ENCODE measurements around the gene BMP8B.
"Not testable (repeated sequence)": the region's sequence is repeated elsewhere in the genome, so short reads cannot be mapped to it uniquely, and the experiment has no call there.

The BMP8B gene

DNA sequence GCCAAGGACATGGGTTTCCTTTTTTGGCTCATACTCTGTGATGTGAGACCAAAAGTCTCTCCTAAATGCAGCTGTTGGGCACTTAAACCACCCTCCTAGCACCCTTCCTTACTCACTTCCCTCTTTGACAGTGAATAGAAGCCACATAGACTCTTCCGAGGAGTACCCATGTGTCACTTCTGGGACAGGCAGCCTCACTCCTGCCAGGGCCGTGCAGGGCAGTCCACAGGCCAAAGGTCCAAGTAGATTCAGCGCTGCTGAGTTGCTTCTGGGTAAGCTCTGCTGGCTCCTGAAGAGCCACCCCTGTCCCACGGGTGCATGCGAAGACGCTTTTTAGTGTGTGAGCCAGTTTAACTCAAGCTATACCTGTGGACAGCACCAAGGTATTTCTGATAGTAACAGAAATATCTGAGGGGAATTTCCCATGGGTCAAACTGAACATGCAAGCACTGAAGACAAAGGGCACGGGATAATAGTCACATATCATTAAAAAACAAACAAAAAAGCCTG, 36.8 kb upstream of the BMP8B start:
- in situ Hi-C loops (cut with HindIII; ENCODE audit: low sequenced_read_pairs) = no loop called here
- DNase-seq (ENCODE audit: low read depth, low spot score) = no peak
- TF ChIP-seq, protein P1, sequence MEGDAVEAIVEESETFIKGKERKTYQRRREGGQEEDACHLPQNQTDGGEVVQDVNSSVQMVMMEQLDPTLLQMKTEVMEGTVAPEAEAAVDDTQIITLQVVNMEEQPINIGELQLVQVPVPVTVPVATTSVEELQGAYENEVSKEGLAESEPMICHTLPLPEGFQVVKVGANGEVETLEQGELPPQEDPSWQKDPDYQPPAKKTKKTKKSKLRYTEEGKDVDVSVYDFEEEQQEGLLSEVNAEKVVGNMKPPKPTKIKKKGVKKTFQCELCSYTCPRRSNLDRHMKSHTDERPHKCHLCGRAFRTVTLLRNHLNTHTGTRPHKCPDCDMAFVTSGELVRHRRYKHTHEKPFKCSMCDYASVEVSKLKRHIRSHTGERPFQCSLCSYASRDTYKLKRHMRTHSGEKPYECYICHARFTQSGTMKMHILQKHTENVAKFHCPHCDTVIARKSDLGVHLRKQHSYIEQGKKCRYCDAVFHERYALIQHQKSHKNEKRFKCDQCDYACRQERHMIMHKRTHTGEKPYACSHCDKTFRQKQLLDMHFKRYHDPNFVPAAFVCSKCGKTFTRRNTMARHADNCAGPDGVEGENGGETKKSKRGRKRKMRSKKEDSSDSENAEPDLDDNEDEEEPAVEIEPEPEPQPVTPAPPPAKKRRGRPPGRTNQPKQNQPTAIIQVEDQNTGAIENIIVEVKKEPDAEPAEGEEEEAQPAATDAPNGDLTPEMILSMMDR (IDR thresholded peaks at IDR 0.05; ENCODE audit: low read depth, low read length) = no peak
- no peak overlapping the region for H3K4me3 ChIP-seq (ENCODE audit: low read depth, low read length)

DNA sequence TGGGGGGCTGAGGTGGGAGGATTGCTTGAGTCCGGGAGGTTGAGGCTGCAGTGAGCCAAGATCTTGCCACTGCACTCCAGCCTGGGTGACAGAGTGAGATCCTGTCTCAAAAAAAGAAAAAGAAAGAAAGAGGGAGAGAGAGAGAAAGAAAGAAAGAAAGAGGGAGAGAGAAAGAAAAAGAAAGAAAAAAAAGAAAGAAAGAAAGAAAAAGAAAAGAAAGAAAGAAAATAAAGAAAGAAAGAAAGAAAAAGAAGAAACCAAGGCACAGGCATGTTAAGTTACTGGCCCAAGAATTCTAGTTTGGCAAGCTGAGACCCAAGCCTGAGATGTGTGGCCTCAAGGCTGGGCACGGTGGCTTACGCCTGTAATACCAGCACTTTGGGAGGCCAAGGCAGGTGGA, 34.8 kb upstream of the BMP8B start:
- in situ Hi-C loops (cut with HindIII; ENCODE audit: low sequenced_read_pairs); DNase-seq (ENCODE audit: low read depth, low spot score); H3K4me3 ChIP-seq (ENCODE audit: low read depth, low read length): not testable (repeated sequence)

DNA sequence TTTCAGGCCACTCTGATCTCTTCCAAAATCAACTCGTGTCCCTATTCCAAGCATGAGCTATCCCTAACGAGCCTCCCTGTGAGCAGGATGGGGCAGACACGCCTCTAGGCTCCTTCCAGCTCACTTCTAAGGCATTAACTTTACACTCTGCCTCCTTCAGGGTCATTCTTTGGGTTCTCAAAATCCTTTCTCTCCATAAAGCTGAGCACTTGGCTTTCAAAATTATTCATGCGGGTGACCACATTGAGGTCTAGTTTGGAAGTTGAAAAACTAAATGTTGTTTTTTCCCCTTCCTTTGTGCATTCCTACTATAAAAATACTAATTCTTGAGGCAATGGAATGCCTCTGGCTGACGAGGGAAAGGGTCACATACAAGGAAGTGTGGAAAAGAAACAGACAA, 33.5 kb upstream of the BMP8B start:
- in situ Hi-C loops (cut with HindIII; ENCODE audit: low sequenced_read_pairs) = no loop called here
- TF ChIP-seq, protein P1 (IDR thresholded peaks at IDR 0.05; ENCODE audit: low read depth, low read length) = no peak
- no peak overlapping the region for H3K4me3 ChIP-seq (ENCODE audit: low read depth, low read length)
- no peak for DNase-seq (ENCODE audit: low read depth, low spot score)

DNA sequence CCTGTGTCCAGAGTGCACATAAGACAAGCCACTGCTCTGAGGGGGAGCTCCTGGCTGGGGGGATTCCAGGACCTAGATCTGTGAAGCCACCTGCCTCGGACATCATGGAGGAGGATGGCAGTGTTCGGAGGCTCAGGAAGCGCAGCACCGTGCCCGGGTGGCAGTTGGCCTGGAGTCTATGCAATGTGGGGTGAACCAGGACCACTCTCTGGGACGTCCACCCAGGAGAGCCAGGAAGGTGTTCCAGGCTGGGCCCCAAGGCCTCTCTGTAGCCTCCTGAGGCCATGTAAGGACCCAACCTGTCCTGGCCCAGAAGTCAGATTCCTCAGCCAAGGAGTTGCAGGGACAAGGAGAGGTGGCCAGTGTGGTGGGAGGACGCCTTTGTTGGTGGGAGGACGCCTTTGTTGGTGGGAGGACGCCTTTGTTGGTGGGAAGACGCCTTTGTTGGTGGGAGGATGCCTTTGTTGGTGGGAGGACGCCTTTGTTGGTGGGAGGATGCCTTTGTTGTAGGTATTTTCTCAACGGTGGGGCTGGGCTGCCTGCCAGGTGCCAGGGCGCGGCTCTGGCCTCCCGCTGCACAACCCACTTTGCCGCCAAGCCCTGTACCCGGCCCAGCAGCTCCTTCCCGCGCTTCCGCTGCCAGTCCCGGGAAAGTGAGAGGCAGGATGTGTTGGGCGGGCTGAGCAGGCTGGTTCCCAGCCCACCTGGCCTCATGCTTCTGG, 30.6 kb upstream of the BMP8B start:
- in situ Hi-C loops (cut with HindIII; ENCODE audit: low sequenced_read_pairs) = no loop called here
- H3K4me3 ChIP-seq (ENCODE audit: low read depth, low read length) = no peak overlapping the region
- no peak for DNase-seq (ENCODE audit: low read depth, low spot score)
- TF ChIP-seq, protein P1 (IDR thresholded peaks at IDR 0.05; ENCODE audit: low read depth, low read length) = no peak

DNA sequence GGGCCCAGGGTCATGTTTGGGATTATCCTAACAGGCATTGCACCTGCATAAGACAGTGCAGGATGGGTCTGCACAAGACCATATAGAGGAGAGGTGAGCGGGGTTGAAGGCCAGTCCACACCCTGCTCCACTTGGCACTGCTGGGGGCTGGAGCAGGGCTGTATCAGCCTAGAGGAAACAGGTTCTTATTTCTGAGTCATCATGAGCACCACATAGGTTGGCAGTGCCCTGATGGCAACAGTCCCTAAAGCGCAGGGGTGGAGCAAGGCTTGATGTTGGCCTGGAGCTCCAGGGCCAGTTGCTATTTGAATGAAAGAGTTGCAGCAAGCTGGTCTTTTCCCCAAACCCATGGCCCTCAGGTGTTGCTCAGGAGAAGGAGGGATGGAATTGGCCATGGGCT, 29.8 kb upstream of the BMP8B start:
- no peak for DNase-seq (ENCODE audit: low read depth, low spot score)
- TF ChIP-seq, protein P1 (IDR thresholded peaks at IDR 0.05; ENCODE audit: low read depth, low read length) = no peak
- no peak overlapping the region for H3K4me3 ChIP-seq (ENCODE audit: low read depth, low read length)
- in situ Hi-C loops (cut with HindIII; ENCODE audit: low sequenced_read_pairs) = no loop called here

DNA sequence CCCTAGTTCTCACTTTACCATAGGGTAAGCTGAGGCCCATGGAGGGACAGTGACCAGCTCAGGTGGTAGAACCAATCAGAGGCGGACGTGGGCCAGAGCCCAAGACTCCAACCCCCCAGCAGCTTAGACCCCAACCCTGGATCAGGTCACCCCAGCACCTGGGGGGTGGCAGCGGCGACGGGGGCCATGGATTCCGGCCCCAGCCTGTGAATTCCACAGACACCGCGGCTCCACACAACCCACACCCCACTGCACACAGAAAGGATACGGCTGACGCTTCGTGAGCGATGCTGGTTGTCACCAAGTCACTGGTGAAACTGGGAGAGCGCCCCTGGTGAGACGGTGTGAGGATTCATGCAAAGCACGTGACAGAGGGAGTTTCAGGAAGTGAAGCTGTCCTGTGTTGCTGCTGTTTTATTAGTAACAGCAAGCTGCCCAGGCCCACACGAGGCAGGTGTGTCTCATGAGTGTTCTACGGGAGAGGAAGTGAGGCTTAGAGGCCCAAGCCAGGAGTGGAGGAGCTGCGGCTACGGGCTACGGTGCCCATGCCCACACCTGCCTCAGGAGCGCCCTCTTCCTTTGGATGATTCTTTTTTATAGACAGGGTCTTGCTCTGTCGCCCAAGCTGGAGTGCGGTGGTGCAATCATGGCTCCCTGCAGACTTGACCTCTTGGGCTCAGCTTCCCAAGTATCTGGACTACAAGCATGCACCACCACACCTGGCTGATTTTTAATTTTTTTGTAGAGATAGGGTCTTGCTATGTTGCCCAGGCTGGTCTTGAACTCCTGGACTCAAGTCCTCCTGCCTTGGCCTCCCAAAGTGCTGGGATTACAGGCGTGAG, 28.6 kb upstream of the BMP8B start:
- in situ Hi-C loops (cut with HindIII; ENCODE audit: low sequenced_read_pairs); H3K4me3 ChIP-seq (ENCODE audit: low read depth, low read length); DNase-seq (ENCODE audit: low read depth, low spot score): not testable (repeated sequence)

DNA sequence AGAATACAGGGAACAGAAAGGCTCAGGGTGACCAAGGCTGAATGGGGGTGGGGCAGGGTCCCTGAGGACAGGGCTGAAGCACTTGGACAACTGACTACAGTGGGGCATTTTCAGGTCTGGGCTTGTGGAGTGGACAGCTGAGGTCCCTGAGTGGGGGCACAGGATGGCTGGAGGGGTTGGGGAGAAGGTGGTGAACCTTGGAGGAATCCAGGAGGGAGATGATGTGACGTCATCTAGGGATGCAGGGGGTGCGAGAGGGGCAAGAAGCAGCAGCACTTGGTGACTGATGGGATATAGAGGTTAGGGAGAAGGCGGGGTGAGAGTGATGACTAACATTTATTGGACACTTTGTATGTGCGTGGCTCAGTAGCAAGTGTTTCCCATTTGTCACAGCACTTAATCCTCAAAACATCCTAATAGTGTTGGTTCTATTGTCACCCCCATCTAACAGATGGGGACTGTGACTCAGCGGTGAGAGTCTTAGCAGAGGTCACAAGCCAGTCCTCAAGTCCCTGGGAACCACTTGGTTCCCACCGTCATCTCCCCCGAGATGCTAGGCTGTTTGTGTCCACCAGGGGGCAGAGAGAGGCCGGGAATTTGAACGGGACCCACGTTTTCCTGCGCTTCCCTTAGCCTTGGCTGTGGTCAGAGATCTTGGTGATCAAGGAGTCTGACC, 27.9 kb upstream of the BMP8B start:
- in situ Hi-C loops (cut with HindIII; ENCODE audit: low sequenced_read_pairs) = no loop called here
- DNase-seq (ENCODE audit: low read depth, low spot score) = peak; percentile 64
- H3K4me3 ChIP-seq (ENCODE audit: low read depth, low read length) = no peak overlapping the region
- TF ChIP-seq, protein P1 (IDR thresholded peaks at IDR 0.05; ENCODE audit: low read depth, low read length) = peak; percentile 80
